HG02884 (cell line): Measurements from ENCODE around the gene HABP4.
"Not testable (repeated sequence)": the region's sequence is repeated elsewhere in the genome, so short reads cannot be mapped to it uniquely, and the experiment has no call there.

Experiments
- ATAC-seq: cut with Tn5 transposase; IDR thresholded peaks from one replicate; pipeline ENCODE4 v1.9.1; 2021; ENCODE audit warnings: mild to moderate bottlenecking, moderate library complexity; ENCODE audit not compliant: unreplicated experiment

HABP4 gene

DNA sequence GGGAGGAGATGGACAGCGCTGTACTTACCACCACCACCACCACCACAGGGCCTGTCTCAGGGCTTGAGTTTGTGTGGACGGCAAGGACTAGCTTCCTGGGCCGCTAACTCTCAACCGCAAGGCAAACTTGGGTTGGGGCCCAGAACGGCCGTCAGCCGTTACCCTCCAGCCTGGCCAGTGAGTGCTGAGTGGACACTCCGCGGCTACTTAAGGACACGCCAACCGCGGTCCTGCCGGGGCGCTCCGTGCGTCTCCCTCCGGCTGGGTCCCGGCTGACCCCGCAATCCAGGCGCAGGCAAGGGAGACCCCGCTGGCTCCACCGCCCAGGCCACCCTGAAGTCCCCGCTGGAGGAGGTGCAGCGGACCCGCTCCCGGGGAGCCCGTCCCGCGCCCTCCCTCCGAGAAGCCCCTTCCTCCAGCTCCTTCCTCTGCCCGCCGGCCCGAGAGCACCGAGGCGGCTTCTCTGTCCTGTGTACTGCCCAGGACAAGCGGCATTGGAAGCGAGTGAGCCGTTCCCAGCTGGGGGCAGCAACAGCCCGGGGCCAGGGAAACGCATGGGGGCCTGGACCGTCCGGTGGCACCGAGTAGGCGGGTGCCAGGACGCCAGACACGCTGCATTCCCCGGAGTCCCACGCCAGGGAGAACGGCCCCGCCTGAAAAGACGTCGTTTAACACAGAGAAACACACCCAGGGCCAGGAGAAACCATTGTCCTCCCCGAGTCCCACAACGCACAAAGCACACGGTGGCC lies 46.6 kb downstream of the HABP4 start:
- ATAC-seq: no peak

DNA sequence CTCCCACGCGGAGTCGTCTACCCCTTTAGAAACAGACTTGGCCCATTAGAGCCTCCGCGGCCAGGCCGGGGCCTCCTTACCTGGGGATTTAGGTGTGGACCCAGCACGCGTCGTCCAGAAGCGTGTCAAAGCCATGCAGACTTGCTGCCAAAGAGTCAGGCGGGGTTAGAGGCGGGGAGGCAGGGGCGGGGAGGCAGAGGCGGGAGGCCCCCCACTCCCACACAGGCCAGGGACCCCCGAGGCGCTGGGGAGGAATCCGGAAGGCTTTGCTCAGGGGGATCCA lies 47.1 kb downstream of the HABP4 start:
- ATAC-seq: no peak

DNA sequence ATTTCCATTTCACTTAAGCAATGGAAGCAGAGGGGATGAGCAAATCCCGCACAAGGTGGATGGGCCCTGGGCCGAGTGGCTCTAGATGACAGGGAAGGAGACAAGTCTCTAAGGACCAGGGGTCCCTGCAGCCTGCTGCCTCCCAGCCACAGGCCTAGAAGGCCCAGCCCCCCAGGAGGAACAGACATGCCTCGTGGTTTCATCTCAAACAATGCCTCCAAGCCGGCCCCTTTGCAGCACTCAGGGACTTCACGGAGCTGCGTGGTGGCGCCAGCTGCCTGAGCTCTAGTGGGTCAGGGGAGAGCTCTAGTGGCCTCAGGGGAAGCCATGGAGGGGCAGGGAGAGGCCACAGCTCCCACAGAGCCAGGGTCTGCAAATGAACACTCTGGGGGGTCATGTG lies 48.8 kb downstream of the HABP4 start:
- no peak for ATAC-seq

DNA sequence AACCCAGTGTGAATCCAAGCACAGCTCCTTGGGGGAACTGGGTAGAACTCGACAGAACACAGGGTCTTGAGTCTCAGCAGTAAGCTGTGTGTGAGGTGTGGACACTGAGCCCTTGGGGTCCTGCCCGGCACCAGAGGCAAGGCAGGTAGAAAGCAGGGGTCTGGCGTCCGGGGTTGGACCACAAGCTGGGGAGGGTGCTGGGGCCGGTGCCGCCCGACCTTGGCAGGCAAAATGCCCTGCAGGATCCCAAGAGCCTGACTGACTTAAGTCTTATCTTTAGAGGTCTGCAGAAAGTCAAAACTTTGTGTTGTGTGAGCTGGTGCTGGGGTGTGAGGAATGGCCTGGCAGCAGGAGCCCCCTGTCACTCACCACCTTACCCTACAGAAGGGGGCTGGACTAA lies 49.3 kb downstream of the HABP4 start:
- no peak for ATAC-seq

DNA sequence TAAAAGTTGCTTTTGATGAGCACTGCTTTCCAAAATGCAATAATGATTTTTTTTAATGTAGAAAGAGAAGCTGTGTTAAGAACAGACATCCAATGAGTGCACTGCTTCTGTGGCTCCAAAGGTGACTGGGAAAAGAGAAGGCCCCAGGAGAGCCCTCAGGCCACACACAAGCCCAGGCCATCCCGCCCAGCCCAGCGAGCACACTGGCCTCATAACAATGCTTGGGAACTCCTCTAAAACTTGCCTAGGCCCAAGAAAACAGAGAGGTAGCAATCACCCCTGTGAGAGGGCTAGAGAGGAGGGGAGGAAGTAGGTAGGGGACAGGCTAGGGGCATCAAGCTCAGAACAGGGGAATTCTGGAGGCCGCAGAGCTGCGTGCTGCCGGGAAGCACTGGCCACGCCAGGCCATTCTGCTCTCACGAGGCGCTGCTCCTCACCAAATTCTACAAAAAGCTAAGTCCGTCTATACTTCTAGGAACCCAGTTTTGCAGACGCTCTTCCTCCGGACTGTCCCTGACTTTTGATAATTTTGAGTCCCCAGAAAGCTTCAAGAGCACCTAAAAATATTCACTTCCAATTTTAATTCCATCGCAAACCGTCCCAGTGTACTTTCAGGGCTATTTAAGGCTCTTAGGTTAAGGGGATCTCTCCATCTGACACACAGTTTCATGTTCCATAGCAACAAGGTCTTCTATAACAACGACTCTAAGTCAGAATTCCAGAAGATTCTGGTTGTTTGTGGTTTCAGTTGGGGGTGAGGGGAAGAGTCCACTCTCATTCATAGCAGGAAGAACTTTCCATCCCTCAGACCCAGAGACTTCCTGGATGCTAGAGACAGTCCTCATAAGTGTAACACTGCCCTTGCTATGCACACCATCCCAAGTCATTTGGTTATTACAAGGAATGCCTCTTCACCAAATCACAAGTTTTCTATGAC lies 51.0 kb downstream of the HABP4 start:
- no peak for ATAC-seq

DNA sequence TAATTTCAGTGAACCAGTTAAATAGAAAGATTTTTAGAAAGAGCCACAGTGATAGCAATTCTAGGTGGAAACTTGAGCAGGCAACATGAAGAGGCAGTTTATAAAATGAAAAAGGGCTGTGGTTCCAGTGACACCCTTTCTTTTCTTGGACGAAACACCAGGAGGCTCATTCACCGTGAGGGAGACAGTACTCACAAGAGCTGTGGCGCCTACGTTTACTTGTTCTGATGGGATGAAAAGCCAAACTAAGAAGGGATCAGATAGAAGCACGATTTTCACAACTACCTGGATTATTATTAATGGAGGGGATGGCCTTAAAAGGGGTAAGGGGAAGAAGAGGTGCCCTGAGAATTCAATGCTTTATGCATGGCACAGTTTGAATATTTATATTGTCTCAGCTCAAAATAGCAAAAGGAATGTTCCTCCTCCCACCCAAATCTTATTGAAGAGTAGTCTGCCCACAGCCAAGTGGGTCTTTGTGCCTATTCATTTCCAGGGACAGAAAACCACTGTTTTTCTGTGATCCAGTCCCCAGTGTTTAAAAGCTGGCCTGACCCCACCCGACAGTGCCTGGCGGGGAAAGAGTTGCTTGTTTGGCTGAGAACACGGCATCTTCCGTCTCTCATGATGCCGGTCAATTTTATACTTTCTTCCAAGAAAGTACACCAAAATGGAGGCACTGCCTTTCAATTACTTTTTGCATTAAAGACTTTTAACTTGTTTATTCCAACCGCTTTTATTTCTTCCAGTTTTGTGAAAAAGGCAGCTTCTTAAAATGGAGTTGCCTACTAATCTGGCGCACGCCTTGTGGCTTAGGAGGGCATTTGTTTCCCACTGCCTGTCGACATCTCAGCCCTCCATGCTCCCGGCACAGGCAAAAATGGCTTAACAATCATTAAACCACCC lies 51.9 kb downstream of the HABP4 start:
- no peak for ATAC-seq

DNA sequence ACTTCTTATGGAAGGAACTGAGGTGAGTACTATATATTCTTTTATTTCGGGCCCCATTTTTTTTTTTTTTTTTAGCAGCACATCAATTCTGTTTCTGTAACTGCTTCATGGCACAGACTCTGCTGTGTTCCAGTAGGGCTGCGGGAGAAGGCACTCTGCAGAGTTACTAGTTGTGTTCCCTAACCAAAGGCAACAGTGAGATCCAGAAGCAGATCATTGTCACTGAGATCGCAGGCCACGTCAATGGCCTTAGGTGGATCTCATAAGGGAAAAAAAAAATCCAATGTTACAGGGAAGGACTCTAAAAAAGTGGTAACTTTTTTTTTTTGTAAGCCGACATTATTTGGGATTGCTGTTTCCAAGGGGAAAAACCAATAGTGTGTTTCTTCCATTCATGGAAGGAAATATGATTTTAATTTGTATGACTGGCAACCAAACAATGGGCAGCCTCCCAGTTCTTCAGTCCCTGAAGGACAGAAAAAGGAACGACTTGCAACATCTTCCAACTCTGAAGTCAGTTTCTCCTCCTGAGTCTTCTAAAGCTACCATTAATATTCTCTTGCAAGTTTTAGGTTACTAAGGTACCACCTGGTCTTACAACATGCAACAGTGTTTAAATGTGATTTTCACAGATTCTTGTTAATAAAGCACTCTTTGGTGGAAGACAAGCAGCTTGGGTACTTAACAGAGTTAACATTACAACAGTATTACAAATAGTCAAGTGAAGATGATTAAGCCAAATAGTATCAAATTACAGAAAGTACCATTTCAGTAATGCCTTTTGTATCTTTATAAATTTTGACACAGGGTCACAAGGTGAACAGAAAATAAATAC lies 52.8 kb downstream of the HABP4 start:
- no peak for ATAC-seq

DNA sequence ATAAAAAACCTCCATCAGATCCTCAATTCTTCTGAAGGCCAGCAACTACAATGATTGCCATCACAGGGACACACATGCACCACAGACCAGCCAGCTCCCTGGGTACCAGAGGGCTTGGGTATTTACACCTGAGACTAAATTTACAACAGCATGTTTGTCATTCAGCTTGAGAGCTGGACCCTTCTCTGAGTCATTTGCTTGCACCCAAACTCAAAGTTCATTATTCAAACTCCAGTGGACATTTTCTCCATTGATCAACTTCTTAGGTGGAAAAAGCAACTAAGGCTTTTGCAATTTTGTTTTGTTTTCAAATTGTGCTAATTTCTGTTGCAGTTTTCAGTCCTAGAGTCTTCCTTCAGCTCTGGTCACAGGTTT lies 53.4 kb downstream of the HABP4 start:
- not testable (repeated sequence) for ATAC-seq

DNA sequence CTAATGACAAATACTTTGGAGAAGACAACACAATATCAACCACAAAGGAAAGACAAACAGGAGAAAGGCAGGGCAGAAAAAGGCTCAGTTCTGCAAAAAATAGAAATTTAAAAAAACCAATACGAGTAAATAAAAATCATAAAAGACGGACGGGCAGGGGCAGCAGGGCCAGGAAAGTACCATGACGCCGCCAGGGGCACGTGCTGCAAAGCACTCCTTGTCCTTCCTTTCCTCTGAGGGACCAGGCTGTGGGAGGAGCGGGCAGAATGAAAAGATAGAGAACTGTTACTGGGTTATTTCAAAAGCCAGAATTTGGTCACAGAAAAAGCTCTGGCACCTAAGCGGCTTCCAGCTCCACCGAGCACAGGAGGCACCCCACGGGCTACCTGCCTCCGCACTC lies 53.9 kb downstream of the HABP4 start:
- ATAC-seq: no peak

DNA sequence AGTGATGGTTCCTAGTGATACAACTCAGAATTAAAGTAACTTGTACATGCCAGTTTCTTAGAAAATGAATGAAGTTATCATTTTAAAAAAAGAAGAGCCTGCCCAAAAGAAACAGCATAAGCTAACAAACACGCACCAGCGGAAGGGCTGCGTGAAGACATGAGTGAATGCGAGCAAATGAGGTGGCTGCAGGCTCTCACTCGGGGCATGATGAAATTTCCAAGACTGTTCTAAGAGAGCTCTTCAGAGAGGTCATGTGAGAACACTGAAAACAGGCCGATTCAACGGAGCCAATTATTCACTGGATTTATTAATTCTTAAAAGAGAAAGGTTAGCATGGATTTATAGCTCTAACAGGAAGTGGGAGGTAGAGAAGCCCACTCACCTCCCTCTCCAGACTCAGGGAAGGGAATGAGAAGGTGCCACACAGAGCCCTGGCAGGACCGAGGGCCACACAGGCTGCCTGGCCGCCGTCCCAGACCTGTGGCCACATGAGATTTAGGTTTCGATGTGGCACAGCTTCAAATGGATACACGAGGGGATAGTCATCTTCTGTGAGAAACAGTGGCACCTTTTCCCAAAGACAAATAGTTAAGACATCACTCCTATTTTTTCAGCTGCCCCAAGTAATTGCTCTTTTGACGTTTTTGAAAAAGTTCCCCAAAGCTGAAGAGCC lies 55.5 kb downstream of the HABP4 start:
- ATAC-seq: no peak

DNA sequence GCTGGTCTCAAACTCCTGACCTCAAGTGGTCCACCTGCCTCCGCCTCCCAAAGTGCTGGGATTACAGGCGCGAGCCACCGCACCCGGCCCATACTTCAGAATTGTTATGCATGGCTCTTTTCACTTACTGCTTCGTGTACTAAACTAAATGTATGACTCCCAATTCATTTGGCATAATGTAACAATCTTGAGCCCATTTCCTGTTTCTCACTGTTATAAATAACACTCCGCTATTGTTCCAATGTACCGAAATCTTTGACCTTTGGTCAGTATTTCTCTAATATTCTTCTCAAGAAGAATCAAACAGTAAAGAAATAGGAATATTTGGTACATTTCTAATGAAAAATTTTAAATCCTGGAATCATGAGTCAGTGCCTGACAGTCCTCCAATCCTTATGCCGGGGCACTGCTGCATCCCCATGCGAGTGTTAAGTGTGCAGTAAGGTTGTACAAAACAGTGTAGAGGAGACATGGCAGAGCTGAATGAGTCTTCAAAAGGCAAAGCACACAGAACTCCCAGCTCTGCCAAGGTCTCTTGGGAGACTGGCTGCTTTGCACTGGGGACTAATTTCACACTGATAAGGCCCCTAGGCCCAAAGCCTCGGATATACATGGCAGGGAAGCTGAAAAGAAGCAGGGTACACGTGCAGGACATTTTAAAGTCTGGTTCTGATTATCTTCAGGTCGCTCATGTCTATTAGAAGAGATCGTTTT lies 58.4 kb downstream of the HABP4 start:
- no peak for ATAC-seq

DNA sequence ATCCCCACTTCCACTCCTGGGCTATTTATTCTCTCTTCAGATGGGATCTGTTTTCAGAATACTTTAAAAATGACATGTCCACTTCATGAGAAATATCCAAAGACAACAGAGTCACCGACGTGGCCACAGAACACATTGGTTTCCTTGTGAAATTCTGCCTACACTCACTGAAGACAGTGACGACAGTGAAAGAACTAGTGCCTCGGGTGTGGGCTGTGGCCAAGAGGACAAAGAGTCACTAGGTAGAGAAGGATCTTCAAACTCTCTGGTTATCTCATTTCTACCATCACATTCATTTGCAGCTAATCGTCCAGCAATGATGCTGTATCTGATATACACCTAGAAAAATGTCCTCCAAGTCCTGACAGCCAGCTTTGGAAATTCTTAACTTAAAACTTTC lies 59.1 kb downstream of the HABP4 start:
- no peak for ATAC-seq

DNA sequence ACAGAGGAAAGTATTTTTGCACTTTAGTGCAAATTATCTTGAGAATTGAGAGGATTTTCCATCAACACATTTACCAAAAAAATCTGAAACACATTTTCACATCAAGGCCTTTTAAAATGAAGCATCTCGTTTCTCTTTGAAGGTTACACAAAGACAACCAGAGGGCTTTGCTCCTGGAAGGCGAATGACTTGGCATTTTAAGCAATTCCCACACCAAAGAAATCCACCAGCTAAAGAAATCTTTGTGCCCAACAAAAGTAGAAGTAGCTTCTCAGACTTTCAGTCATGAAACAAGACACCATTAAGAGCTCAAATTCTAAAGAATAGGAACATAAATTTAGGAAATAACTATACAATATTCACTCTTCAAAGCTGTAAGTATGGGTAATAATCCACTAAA lies 59.9 kb downstream of the HABP4 start:
- ATAC-seq: no peak

DNA sequence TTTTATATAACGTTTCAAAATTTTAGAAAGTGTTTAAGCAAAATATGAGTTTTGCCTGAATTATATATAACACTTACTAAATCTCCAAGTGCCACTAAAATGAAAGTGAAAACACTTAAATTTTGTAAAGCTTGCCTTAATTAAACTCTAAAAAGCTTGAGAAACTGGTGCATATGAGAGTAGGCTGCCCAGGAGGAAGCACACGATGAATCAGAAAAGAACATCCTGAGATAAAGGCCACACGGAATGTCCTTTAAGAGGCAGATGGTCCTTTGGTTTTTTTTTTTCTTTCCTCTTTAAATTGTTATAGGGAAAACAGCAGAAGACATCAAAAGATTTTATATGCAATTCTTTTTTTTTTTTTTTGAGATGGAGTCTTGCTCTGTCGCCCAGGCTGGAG lies 60.3 kb downstream of the HABP4 start:
- ATAC-seq: no peak

DNA sequence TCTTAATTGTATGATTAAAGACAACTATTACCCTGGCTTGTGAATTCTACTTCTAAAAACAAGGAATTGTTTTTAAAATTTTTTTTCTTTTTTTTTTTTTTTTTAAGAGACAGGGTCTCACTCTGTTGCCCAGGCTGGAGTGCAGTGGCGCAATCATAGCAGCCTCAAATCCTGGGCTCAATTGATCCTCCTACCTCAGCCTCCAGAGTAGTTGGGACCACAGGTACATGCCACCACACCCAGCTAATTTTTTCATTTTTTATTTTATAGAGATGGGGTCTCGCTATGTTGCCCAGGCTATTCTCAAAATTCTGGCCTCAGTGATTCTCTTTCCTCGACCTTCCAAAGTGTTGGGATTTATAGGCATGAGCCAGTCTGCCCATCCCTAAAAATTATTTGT lies 62.3 kb downstream of the HABP4 start:
- ATAC-seq: no peak

DNA sequence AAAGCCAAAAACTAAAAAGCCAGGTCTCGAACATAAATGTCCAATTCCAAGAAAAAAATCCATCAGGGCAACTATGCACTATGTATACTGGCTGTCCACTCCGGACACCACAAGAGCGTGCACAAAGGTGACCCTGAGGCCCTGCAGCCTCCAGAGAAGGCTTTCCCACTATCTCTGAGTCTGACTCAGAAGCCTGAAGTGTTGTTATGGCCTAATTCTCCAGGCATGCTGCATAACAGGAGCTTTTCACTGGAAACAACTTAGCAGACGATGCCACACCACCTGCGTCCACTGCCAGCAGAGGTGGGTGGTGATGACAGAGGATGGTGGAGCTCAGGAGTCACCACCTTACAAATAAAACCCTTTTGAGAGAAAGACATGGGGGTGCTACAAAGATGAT lies 63.7 kb downstream of the HABP4 start:
- ATAC-seq: no peak

DNA sequence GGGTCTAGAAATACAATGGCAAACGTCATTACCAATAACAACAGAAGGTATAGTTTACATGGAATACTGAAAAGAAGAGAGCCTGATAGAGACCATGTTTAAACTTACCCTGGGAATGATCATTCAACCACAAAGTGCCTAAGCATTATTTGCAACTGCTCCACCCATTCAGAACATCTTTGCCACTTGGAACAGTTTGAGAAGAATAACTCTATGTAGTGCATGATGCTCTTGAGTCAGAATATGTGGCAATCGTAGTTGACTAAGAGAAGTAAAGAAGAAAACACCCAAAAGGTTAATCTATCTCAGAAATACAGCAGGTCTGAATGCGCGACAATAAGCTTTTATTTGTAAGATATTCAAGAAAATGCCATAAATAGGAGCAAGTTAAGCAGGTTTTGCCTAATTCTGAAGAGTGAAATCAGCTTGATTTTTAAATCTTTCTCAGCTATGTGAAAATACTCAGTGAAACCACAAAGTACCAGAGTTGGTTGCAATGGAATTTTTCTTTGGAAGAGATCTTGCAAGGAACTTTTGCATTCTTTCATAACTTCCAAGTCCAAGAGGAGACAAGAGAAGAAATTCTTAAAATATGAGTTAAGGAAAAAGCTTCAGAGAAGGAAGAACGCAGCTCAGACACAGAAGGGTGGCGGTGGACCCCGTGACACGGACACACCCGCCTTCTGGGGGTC lies 64.3 kb downstream of the HABP4 start:
- ATAC-seq: no peak

DNA sequence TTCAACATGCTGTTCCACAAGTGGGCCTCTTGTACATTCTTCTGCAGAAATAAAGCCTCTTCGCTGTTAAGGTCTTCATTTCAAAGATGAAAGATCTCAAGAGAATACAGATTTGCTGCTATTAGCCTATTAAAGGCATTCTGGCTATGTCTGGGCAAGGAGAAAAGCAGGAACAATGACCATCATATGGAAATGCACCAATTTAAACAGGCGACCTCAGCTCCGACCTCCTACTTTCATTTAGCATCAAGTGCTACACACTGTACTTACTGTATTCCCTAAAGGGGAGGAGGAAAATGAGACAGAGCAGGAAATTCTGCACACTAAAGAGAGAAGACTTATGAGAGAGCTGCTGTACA lies 64.8 kb downstream of the HABP4 start:
- ATAC-seq: no peak
